Measurements from ENCODE around the gene FGF13. TPM values are rescaled to one million over a fixed set of nuclear protein-coding genes. Genes with fewer than 3 reads are reported as not detected.

FGF13 gene
- total RNA-seq, 1 experiment from 2014 or later, result 17.1 TPM

DNA sequence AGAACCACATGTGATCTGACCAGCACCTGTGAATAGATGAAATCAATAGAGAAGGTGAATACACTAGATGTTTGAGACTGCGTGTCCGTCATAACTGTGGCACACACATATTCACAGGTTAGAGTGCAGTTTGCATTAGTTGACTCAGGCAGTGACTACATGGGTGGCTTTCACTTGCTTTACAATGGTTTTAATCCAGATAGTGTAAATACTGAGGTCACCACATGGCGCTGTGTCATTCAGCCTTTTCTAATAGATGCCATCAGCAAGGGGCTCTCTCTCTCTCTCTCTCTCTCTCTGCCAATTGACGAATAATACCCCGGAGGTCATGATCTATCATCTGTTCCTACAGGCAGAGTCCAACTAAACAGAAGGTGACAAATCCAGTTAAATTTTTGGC lies 30.7 kb upstream of the FGF13 start:
- H2BK12ac ChIP-seq (ENCODE audit: insufficient read length, low read depth, low read length), result no peak overlapping the region
- DNase-seq, result no peak
- H3K79me1 ChIP-seq (ENCODE audit: insufficient read depth, low read depth, low read length, poor library complexity, severe bottlenecking), result no peaks in the 10 kb centered on the region
- H2BK120ac ChIP-seq (ENCODE audit: low read depth, low read length, poor library complexity, severe bottlenecking), result no peak overlapping the region
- H3K27me3 ChIP-seq (ENCODE audit: insufficient read depth, low read length), result no peaks in the 10 kb centered on the region
- no peak overlapping the region for H2BK15ac ChIP-seq (ENCODE audit: low read depth, low read length)
- Mint-ChIP-seq H3K36me3 (ENCODE audit: insufficient read depth in 1 of 3, low read depth in 3 of 3) (no peaks in the 10 kb centered on the region), H3K27me3 (ENCODE audit: low read depth) (no peaks in the 10 kb centered on the region), H3K4me1 (peaks cover 3 to 8% of the 10 kb centered on the region in 2 experiments; a peak in 3 of 4 replicates), H3K4me3 (no peak overlapping the region), H3K9me3 (peaks cover 0 to 36% of the 10 kb centered on the region in 2 experiments; a peak in 2 of 5 replicates), H3K27ac (no peak overlapping the region)
- H4K20me1 ChIP-seq (ENCODE audit: control insufficient read depth, insufficient read depth, insufficient read length), result no peaks in the 10 kb centered on the region
- no peak overlapping the region for H3K18ac ChIP-seq (ENCODE audit: insufficient read length, low read depth, low read length)
- no peak overlapping the region for H4K5ac ChIP-seq (ENCODE audit: insufficient read length, low read depth, low read length)
- no peaks in the 10 kb centered on the region for H3K79me2 ChIP-seq (ENCODE audit: insufficient read depth, low read length)
- no peak overlapping the region for H4K8ac ChIP-seq (replicated peaks; ENCODE audit: insufficient read length, low read depth, low read length)
- no peaks in the 10 kb centered on the region for H3K4me1 ChIP-seq (ENCODE audit: insufficient read depth, low read length)
- TF ChIP-seq CTCF (conservative IDR thresholded peaks at IDR 0.05), result no peak
- no peak overlapping the region for H3K4me2 ChIP-seq (ENCODE audit: insufficient read depth, insufficient read length, low read length)
- WGBS (ENCODE audit: extremely low coverage, insufficient read length, low lambda C conversion rate), result no CpG with 5 or more reads among the region's 5 CpGs
- H2BK5ac ChIP-seq (ENCODE audit: insufficient read length, low read length), result no peak overlapping the region
- H3K56ac ChIP-seq (ENCODE audit: insufficient read length, low read depth, low read length), result no peak overlapping the region
- H3T11ph ChIP-seq (ENCODE audit: low read length), result no peak overlapping the region
- no peak overlapping the region for H3K23ac ChIP-seq (ENCODE audit: insufficient read length, low read depth, low read length)
- no peak overlapping the region for H2AFZ ChIP-seq (ENCODE audit: low read length)
- no peak overlapping the region for H3K14ac ChIP-seq (ENCODE audit: insufficient read depth, low read length)
- no peak overlapping the region for H3K4ac ChIP-seq (ENCODE audit: low read depth, low read length)
- H3K9ac ChIP-seq (ENCODE audit: extremely low read depth, insufficient read length, low read length), result no peak overlapping the region
- H2AK5ac ChIP-seq (ENCODE audit: insufficient read length, low read length), result no peak overlapping the region
- H3K27ac ChIP-seq (ENCODE audit: insufficient read length, low read depth, low read length), result no peak overlapping the region
- H4K91ac ChIP-seq (ENCODE audit: insufficient read length, low read depth, low read length), result no peak overlapping the region
- H3K23me2 ChIP-seq (ENCODE audit: insufficient read length, low read depth, low read length, poor library complexity, severe bottlenecking), result no peaks in the 10 kb centered on the region
- no peak overlapping the region for H2BK20ac ChIP-seq (ENCODE audit: low read depth, low read length, poor library complexity, severe bottlenecking)
- H3K9me3 ChIP-seq (ENCODE audit: control insufficient read depth, low read depth, low read length), result no peaks in the 10 kb centered on the region
